GM12873 (cell line): Measurements from ENCODE around the gene DDAH1.

Source experiments
- CTCF ChIP-seq: IDR thresholded peaks from 2 replicates; pipeline ENCODE4 v1.5.1; 2012; ENCODE audit warnings: low read depth, mild to moderate bottlenecking, moderate library complexity, low read length, control low read depth; ENCODE audit not compliant: insufficient read depth; ENCODE audit errors: missing control alignments

DDAH1 gene

GRCh38 chr1:85449356-85449755 lies 15.6 kb downstream of the DDAH1 start:
- no peak for TF ChIP-seq CTCF

DNA sequence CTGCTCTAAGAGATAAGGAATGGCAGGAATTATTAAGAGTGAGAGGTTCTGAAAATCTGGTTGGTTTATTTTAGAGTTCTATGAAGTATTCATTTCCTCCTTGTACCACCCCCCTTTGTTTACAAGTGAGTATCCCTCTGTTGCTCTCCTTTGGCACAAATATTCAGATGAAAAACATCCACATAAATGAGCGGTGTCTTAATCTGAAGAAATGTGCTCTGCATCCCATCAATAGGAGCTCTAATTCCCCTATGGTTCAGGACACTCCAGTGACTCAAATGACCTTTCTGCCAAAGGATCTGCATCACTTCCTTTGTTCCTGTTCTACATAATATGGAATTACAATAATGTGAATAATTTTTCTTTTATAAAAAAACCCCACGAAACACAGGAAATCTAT lies 16.6 kb downstream of the DDAH1 start:
- no peak for TF ChIP-seq CTCF

- TF ChIP-seq CTCF, result no peak
Observed at GRCh38 chr1:85447006-85447943, 17.7 kb downstream of the DDAH1 start.

DNA sequence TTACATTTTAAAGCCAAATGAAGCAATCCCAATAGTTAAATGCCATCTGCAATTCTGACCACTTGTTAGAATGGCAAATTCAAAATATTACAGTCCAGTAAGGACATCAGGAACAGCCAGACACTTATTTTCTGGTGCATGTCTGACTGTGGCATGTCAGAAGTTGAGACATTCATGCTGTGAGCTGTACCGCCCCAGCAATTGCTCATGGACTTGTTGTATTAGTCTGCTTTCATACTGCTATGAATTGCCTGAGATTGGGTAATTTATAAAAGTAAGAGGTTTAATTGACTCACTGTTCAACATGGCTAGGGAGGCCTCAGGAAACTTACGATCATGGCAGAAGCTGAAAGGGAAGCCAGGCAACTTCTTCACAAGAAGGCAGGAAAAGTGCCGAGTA lies 19.1 kb downstream of the DDAH1 start:
- no peak for TF ChIP-seq CTCF

DNA sequence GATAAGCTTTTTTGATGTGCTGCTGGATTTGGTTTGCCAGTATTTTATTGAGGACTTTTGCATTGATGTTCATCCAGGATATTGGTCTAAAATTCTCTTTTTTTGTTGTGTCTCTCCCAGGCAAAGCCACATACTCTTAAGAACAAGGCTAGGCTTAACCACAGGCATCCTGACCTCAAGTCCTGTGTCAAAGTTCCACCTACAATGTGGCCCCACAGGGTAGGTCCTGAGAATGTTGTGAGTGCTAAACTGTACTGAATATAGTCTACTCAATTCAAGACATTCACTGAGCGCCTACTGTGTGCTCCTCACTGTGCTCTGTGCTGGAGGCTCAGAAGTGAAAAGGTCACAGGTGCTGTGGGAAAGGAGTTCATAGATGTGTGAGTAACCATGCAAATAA lies 20.6 kb downstream of the DDAH1 start:
- TF ChIP-seq CTCF, result no peak

DNA sequence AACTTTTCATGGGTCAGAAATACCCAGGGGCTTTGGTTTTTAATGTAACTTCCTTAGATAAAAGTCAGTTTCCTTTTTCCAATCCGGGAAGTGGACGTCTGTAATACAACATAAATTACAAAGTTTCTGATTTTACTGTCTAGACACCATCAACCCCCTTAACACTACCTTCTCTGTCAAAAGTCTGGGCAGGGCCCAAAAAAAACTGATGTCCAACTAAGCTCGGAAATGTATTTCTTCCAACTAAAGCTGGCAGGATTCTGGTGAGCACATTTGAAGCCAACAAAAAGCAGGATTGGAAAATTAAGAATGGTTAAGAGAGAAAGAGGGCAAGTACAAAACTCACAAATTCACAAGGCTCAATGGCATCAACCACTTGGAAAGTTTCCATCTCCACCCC lies 24.3 kb downstream of the DDAH1 start:
- no peak for TF ChIP-seq CTCF

- no peak for TF ChIP-seq CTCF
Observed at GRCh38 chr1:85438353-85438752, 26.6 kb downstream of the DDAH1 start.
